ENCODE data around the gene RPRD1A. TPM values are rescaled to one million over a fixed set of nuclear protein-coding genes. Genes with fewer than 3 reads are reported as not detected.

Gene RPRD1A
- total and polyA plus RNA-seq, 2 donors from 2014 or later = 25.9 to 42.4 TPM

- FAIRE-seq (no peak), DNase-seq (no peak)
- no peak overlapping the region for H3K4me3 ChIP-seq (ENCODE audit: low read length in 3 of 3)
- no peak overlapping the region for H3K9ac ChIP-seq (ENCODE audit: low read length in 3 of 3)
- no peaks in the 10 kb centered on the region for H3K36me3 ChIP-seq (ENCODE audit: control insufficient read depth in 2 of 3, insufficient read depth in 3 of 3, low read length in 3 of 3)
- peaks cover 0 to 2% (median 0%) of the 10 kb centered on the region in 3 donors for H3K4me1 ChIP-seq (ENCODE audit: control insufficient read depth in 2 of 3, insufficient read depth in 2 of 3, low read depth in 1 of 3, low read length in 3 of 3)
- H3K27ac ChIP-seq (ENCODE audit: low read depth in 2 of 2, low read length in 2 of 2) = no peak overlapping the region
- no peak for TF ChIP-seq CTCF (IDR thresholded peaks at IDR 0.05; ENCODE audit: borderline replicate concordance, extremely low read depth, insufficient read depth)
- H3K9me3 ChIP-seq (ENCODE audit: control insufficient read depth in 2 of 3, insufficient read depth in 1 of 3, low read length in 3 of 3) = no peaks in the 10 kb centered on the region
- intact Hi-C loops (cut with DNase I) = loop anchor here (10.0 kb wide), 1 partner anchor 269 kb away; no protein-coding TSS in a partner anchor
- no peaks in the 10 kb centered on the region for H3K27me3 ChIP-seq (ENCODE audit: control insufficient read depth, insufficient read depth, low read length)
Measured at GRCh38 chr18:36015629-36016028, 51.7 kb downstream of the RPRD1A start.

GRCh38 chr18:36012891-36013290 lies 54.5 kb downstream of the RPRD1A start:
- Histone ChIP-seq H3K9ac (ENCODE audit: low read length in 3 of 3) (no peak overlapping the region), H3K27me3 (ENCODE audit: control insufficient read depth, insufficient read depth, low read length) (no peaks in the 10 kb centered on the region), H3K27ac (ENCODE audit: low read depth in 2 of 2, low read length in 2 of 2) (no peak overlapping the region), H3K4me3 (ENCODE audit: low read length in 3 of 3) (no peak overlapping the region), H3K4me1 (ENCODE audit: control insufficient read depth in 2 of 3, insufficient read depth in 2 of 3, low read depth in 1 of 3, low read length in 3 of 3) (peaks cover 0 to 2% (median 0%) of the 10 kb centered on the region in 3 donors), H3K36me3 (ENCODE audit: control insufficient read depth in 2 of 3, insufficient read depth in 3 of 3, low read length in 3 of 3) (no peaks in the 10 kb centered on the region), H3K9me3 (ENCODE audit: control insufficient read depth in 2 of 3, insufficient read depth in 1 of 3, low read length in 3 of 3) (no peaks in the 10 kb centered on the region)
- DNase-seq (no peak), FAIRE-seq (no peak)
- no peak for TF ChIP-seq CTCF (IDR thresholded peaks at IDR 0.05; ENCODE audit: borderline replicate concordance, extremely low read depth, insufficient read depth)
- intact Hi-C loops (cut with DNase I) = loop anchor here (10.0 kb wide), 1 partner anchor 272 kb away; no protein-coding TSS in a partner anchor

- intact Hi-C loops (cut with DNase I) = no loop called here
- Histone ChIP-seq H3K9me3 (ENCODE audit: control insufficient read depth in 2 of 3, insufficient read depth in 1 of 3, low read length in 3 of 3) (no peaks in the 10 kb centered on the region), H3K4me3 (ENCODE audit: low read length in 3 of 3) (no peak overlapping the region), H3K27me3 (ENCODE audit: control insufficient read depth, insufficient read depth, low read length) (no peaks in the 10 kb centered on the region), H3K36me3 (ENCODE audit: control insufficient read depth in 2 of 3, insufficient read depth in 3 of 3, low read length in 3 of 3) (no peaks in the 10 kb centered on the region), H3K4me1 (ENCODE audit: control insufficient read depth in 2 of 3, insufficient read depth in 2 of 3, low read depth in 1 of 3, low read length in 3 of 3) (no peaks in the 10 kb centered on the region), H3K27ac (ENCODE audit: low read depth in 2 of 2, low read length in 2 of 2) (no peak overlapping the region), H3K9ac (ENCODE audit: low read length in 3 of 3) (no peak overlapping the region)
- no peak for DNase-seq
- FAIRE-seq = no peak
- TF ChIP-seq CTCF (IDR thresholded peaks at IDR 0.05; ENCODE audit: borderline replicate concordance, extremely low read depth, insufficient read depth) = no peak
Measured at GRCh38 chr18:36009214-36009613, 58.1 kb downstream of the RPRD1A start.

- Histone ChIP-seq H3K4me3 (ENCODE audit: low read length in 3 of 3) (no peak overlapping the region), H3K9me3 (ENCODE audit: control insufficient read depth in 2 of 3, insufficient read depth in 1 of 3, low read length in 3 of 3) (no peaks in the 10 kb centered on the region), H3K27me3 (ENCODE audit: control insufficient read depth, insufficient read depth, low read length) (no peaks in the 10 kb centered on the region), H3K4me1 (ENCODE audit: control insufficient read depth in 2 of 3, insufficient read depth in 2 of 3, low read depth in 1 of 3, low read length in 3 of 3) (no peaks in the 10 kb centered on the region), H3K9ac (ENCODE audit: low read length in 3 of 3) (no peak overlapping the region), H3K36me3 (ENCODE audit: control insufficient read depth in 2 of 3, insufficient read depth in 3 of 3, low read length in 3 of 3) (no peaks in the 10 kb centered on the region), H3K27ac (ENCODE audit: low read depth in 2 of 2, low read length in 2 of 2) (no peak overlapping the region)
- intact Hi-C loops (cut with DNase I) = no loop called here
- no peak for FAIRE-seq
- TF ChIP-seq CTCF (IDR thresholded peaks at IDR 0.05; ENCODE audit: borderline replicate concordance, extremely low read depth, insufficient read depth) = no peak
- DNase-seq = no peak
Measured at GRCh38 chr18:36006997-36007396, 60.4 kb downstream of the RPRD1A start.
